Central memory CD8-positive, alpha-beta T cell (primary cell): ENCODE data around the gene MRAP2.
"Not testable (repeated sequence)": the region's sequence is repeated elsewhere in the genome, so short reads cannot be mapped to it uniquely, and the experiment has no call there.

ENCODE experiments used
- ATAC-seq: fragments of 150-1000 bp; cut with Tn5 transposase; replicated peaks from 2 replicates; pipeline ENCODE4 v1.10.0; 2022; ENCODE audit warnings: mild to moderate bottlenecking, moderate FRiP score, moderate number of reproducible peaks; ENCODE audit not compliant: poor library complexity, severe bottlenecking; ENCODE audit errors: extremely low read depth
- DNase-seq, 2 donors: peaks; one replicate each; pipeline ENCODE4 v3.0.0; 2021; ENCODE audit warnings: low spot score in 2 of 2
- H3K27ac Mint-ChIP-seq: one replicate; pipeline ENCODE4 v1.8.0; 2022; ENCODE audit warnings: low read depth, mild to moderate bottlenecking, moderate library complexity, mixed read lengths
- H3K27me3 Mint-ChIP-seq: one replicate; pipeline ENCODE4 v1.8.0; 2022; ENCODE audit warnings: mixed read lengths
- H3K36me3 Mint-ChIP-seq: one replicate; pipeline ENCODE4 v1.8.0; 2022; ENCODE audit warnings: mild to moderate bottlenecking, moderate library complexity, mixed read lengths; ENCODE audit not compliant: insufficient read depth
- H3K4me1 Mint-ChIP-seq: one replicate; pipeline ENCODE4 v1.8.0; 2022; ENCODE audit warnings: mixed read lengths
- H3K4me3 Mint-ChIP-seq: one replicate; pipeline ENCODE4 v1.8.0; 2022; ENCODE audit warnings: mild to moderate bottlenecking, moderate library complexity, mixed read lengths
- H3K9me3 Mint-ChIP-seq: one replicate; pipeline ENCODE4 v1.8.0; 2022; ENCODE audit warnings: mixed read lengths

The MRAP2 gene

GRCh38 chr6:84065693-84066290 is 32.2 kb downstream of the MRAP2 start:
- ATAC-seq, result no peak
- Mint-ChIP-seq H3K27me3 (peaks cover 23% of the 10 kb centered on the region), H3K36me3 (no peaks in the 10 kb centered on the region), H3K4me3 (no peak overlapping the region), H3K9me3 (no peaks in the 10 kb centered on the region), H3K4me1 (no peaks in the 10 kb centered on the region), H3K27ac (no peak overlapping the region)
- no peak for DNase-seq

- DNase-seq (no peak), ATAC-seq (no peak)
- Mint-ChIP-seq H3K4me1 (no peaks in the 10 kb centered on the region), H3K27me3 (peaks cover 31% of the 10 kb centered on the region), H3K4me3 (no peak overlapping the region), H3K9me3 (peaks cover under 1% of the 10 kb centered on the region), H3K36me3 (no peaks in the 10 kb centered on the region), H3K27ac (no peak overlapping the region)
Measured at GRCh38 chr6:84066536-84066935, 33.0 kb downstream of the MRAP2 start.

GRCh38 chr6:84068873-84069272 is 35.3 kb downstream of the MRAP2 start:
- H3K27ac Mint-ChIP-seq, ATAC-seq, H3K4me3 Mint-ChIP-seq, DNase-seq, H3K36me3 Mint-ChIP-seq, H3K9me3 Mint-ChIP-seq, H3K4me1 Mint-ChIP-seq: not testable (repeated sequence)
- H3K27me3 Mint-ChIP-seq, result peaks cover 52% of the 10 kb centered on the region

- H3K27me3 Mint-ChIP-seq, result peaks cover 52% of the 10 kb centered on the region
- H3K27ac Mint-ChIP-seq, result no peak overlapping the region
- H3K36me3 Mint-ChIP-seq, result no peaks in the 10 kb centered on the region
- ATAC-seq (no peak), DNase-seq (no peak)
- H3K4me3 Mint-ChIP-seq, result no peak overlapping the region
- H3K4me1 Mint-ChIP-seq, result no peaks in the 10 kb centered on the region
- H3K9me3 Mint-ChIP-seq, result peaks cover 6% of the 10 kb centered on the region
Measured at GRCh38 chr6:84072442-84072997, 38.9 kb downstream of the MRAP2 start.

- ATAC-seq, result no peak
- peaks cover 6% of the 10 kb centered on the region for H3K9me3 Mint-ChIP-seq
- no peaks in the 10 kb centered on the region for H3K36me3 Mint-ChIP-seq
- no peak overlapping the region for H3K4me3 Mint-ChIP-seq
- H3K27ac Mint-ChIP-seq, result no peak overlapping the region
- DNase-seq, result no peak
- no peaks in the 10 kb centered on the region for H3K4me1 Mint-ChIP-seq
- H3K27me3 Mint-ChIP-seq, result peaks cover 48% of the 10 kb centered on the region
Measured at GRCh38 chr6:84074988-84075781, 41.6 kb downstream of the MRAP2 start.

- no peak overlapping the region for H3K27ac Mint-ChIP-seq
- H3K36me3 Mint-ChIP-seq, result no peaks in the 10 kb centered on the region
- DNase-seq (no peak), ATAC-seq (no peak)
- H3K27me3 Mint-ChIP-seq, result peaks cover 24% of the 10 kb centered on the region
- no peak overlapping the region for H3K4me3 Mint-ChIP-seq
- H3K9me3 Mint-ChIP-seq, result no peaks in the 10 kb centered on the region
- no peaks in the 10 kb centered on the region for H3K4me1 Mint-ChIP-seq
Measured at GRCh38 chr6:84077645-84078044, 44.1 kb downstream of the MRAP2 start.

GRCh38 chr6:84078335-84078734 is 44.8 kb downstream of the MRAP2 start:
- ATAC-seq (no peak), DNase-seq (no peak)
- Mint-ChIP-seq H3K4me1 (no peaks in the 10 kb centered on the region), H3K36me3 (no peaks in the 10 kb centered on the region), H3K4me3 (no peak overlapping the region), H3K9me3 (no peaks in the 10 kb centered on the region), H3K27me3 (peaks cover 17% of the 10 kb centered on the region), H3K27ac (no peak overlapping the region)

GRCh38 chr6:84081222-84081621 is 47.6 kb downstream of the MRAP2 start:
- DNase-seq, result no peak
- no peaks in the 10 kb centered on the region for H3K4me1 Mint-ChIP-seq
- peaks cover 14% of the 10 kb centered on the region for H3K27me3 Mint-ChIP-seq
- no peak overlapping the region for H3K27ac Mint-ChIP-seq
- no peak overlapping the region for H3K4me3 Mint-ChIP-seq
- no peak for ATAC-seq
- H3K9me3 Mint-ChIP-seq, result no peaks in the 10 kb centered on the region
- no peaks in the 10 kb centered on the region for H3K36me3 Mint-ChIP-seq

GRCh38 chr6:84082689-84083265 is 49.2 kb downstream of the MRAP2 start:
- no peaks in the 10 kb centered on the region for H3K4me1 Mint-ChIP-seq
- no peak overlapping the region for H3K27ac Mint-ChIP-seq
- DNase-seq (no peak), ATAC-seq (no peak)
- H3K36me3 Mint-ChIP-seq, result no peaks in the 10 kb centered on the region
- H3K27me3 Mint-ChIP-seq, result peaks cover 27% of the 10 kb centered on the region
- H3K4me3 Mint-ChIP-seq, result no peak overlapping the region
- H3K9me3 Mint-ChIP-seq, result no peaks in the 10 kb centered on the region

GRCh38 chr6:84084705-84085104 is 51.1 kb downstream of the MRAP2 start:
- not testable (repeated sequence) for ATAC-seq, H3K27ac Mint-ChIP-seq, H3K4me3 Mint-ChIP-seq, H3K4me1 Mint-ChIP-seq, H3K36me3 Mint-ChIP-seq, DNase-seq, H3K9me3 Mint-ChIP-seq
- peaks cover 16% of the 10 kb centered on the region for H3K27me3 Mint-ChIP-seq

GRCh38 chr6:84086056-84086455 is 52.5 kb downstream of the MRAP2 start:
- H3K36me3 Mint-ChIP-seq, result no peaks in the 10 kb centered on the region
- no peak overlapping the region for H3K4me3 Mint-ChIP-seq
- no peak overlapping the region for H3K27ac Mint-ChIP-seq
- DNase-seq, result no peak
- H3K27me3 Mint-ChIP-seq, result peaks cover 13% of the 10 kb centered on the region
- ATAC-seq, result no peak
- no peaks in the 10 kb centered on the region for H3K4me1 Mint-ChIP-seq
- H3K9me3 Mint-ChIP-seq, result no peaks in the 10 kb centered on the region

GRCh38 chr6:84086545-84087429 is 53.2 kb downstream of the MRAP2 start:
- DNase-seq, result no peak
- Mint-ChIP-seq H3K4me3 (no peak overlapping the region), H3K4me1 (no peaks in the 10 kb centered on the region), H3K27me3 (peaks cover 13% of the 10 kb centered on the region), H3K9me3 (no peaks in the 10 kb centered on the region), H3K27ac (no peak overlapping the region), H3K36me3 (no peaks in the 10 kb centered on the region)
- ATAC-seq, result no peak
